Choroid plexus epithelial cell (primary cell): ENCODE data around the gene MRTFB.

ENCODE experiments used
- DNase-seq: peaks from one replicate; pipeline ENCODE4 v3.0.0-alpha.2; 2010; ENCODE audit warnings: low read depth
- H3K4me3 ChIP-seq: 2 replicates; pipeline ENCODE4 v1.5.1; 2011; ENCODE audit warnings: low read depth, mild to moderate bottlenecking, control low read depth, low read length, moderate library complexity
- TF ChIP-seq, protein P1 (sequence below): conservative IDR thresholded peaks from 2 replicates; pipeline ENCODE4 v1.5.1; 2011; ENCODE audit warnings: low read depth, mild to moderate bottlenecking, control low read depth, inconsistent platforms, low read length, moderate library complexity

Gene MRTFB

DNA sequence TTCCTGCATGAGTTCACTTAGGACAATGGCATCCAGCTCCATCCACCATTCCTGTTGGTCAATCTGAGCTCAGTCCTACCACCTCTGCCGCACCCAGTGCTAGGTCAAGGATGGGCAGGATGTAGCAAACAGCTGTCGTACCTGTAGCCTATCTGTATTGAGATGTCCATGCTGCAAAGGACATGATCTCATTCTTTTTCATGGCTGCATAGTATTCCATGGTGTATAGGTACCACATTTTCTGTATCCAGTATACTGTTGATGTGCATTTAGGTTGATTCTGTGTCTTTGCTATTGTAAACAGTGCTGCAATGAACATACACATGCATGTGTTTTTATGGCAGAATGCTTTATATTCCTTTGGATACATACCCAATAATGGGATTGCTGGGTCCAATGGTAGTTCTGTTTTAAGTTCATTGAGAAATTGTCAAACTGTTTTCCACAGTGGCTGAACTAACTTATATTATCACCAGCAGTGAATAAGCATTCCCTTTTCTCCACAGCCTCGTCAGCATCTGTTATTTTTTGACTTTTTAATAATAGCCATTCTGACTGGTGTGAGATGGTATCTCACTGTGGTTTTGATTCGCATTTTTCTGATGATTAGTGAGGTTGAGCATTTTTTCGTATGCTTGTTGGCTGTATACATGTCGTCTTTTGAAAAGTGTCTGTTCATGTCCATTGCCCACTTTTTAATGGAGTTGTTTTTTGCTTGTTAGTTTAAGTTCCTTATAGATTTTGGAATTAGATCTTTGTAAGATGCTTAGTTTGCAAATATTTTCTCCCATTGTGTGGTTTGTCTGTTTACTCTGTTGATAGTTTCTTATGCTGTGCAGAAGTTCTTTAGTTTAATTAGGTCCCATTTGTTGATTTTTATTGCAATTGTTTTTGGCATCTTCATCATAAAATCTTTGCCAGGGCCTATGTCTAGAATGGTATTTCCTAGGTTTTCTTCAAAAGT is 7.2 kb upstream of the MRTFB start:
- TF ChIP-seq, protein P1, sequence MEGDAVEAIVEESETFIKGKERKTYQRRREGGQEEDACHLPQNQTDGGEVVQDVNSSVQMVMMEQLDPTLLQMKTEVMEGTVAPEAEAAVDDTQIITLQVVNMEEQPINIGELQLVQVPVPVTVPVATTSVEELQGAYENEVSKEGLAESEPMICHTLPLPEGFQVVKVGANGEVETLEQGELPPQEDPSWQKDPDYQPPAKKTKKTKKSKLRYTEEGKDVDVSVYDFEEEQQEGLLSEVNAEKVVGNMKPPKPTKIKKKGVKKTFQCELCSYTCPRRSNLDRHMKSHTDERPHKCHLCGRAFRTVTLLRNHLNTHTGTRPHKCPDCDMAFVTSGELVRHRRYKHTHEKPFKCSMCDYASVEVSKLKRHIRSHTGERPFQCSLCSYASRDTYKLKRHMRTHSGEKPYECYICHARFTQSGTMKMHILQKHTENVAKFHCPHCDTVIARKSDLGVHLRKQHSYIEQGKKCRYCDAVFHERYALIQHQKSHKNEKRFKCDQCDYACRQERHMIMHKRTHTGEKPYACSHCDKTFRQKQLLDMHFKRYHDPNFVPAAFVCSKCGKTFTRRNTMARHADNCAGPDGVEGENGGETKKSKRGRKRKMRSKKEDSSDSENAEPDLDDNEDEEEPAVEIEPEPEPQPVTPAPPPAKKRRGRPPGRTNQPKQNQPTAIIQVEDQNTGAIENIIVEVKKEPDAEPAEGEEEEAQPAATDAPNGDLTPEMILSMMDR: no peak

DNA sequence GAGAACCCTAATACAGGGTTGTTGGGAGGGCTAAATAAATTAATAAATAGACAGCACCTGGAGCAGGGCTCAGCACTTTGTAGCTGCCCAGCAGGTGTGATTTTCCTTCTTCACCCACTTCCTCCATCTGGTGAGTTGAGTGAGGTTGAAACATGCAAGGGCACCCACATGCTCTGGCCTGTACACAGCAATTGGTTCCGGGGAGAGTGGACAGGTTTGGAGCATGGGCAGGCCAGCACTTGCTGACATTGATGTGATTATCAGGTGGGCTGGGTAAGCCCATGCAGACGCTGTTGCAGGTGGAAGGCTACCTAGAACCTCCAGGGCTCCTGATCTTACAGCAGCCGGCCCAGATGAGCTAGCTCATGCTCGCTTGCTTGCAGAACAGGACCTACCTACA is 1.3 kb upstream of the MRTFB start:
- DNase-seq: no peak
- TF ChIP-seq, protein P1: no peak
- no peak overlapping the region for H3K4me3 ChIP-seq

More for the DNA sequence above, 7.2 kb upstream of the MRTFB start:
- no peak for DNase-seq
- no peak overlapping the region for H3K4me3 ChIP-seq

DNA sequence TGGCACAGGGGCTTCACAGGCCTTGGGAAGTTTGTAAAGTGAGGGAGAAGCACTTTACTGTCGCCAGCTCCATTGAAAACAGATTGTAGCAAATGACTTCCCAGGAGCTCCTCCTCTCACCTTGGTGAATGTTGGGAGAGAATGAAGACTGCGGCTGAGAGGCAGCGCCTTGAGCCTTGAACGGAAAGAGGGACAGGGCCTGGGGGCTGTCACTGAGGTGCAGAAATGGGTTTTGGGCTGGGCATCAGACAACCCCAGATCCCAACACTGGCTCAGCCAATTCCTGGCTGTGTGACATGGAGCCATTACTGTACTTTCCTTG is 603 bp upstream of the MRTFB start:
- no peak for DNase-seq
- TF ChIP-seq, protein P1: no peak
- H3K4me3 ChIP-seq: peak overlapping the region; percentile 92

DNA sequence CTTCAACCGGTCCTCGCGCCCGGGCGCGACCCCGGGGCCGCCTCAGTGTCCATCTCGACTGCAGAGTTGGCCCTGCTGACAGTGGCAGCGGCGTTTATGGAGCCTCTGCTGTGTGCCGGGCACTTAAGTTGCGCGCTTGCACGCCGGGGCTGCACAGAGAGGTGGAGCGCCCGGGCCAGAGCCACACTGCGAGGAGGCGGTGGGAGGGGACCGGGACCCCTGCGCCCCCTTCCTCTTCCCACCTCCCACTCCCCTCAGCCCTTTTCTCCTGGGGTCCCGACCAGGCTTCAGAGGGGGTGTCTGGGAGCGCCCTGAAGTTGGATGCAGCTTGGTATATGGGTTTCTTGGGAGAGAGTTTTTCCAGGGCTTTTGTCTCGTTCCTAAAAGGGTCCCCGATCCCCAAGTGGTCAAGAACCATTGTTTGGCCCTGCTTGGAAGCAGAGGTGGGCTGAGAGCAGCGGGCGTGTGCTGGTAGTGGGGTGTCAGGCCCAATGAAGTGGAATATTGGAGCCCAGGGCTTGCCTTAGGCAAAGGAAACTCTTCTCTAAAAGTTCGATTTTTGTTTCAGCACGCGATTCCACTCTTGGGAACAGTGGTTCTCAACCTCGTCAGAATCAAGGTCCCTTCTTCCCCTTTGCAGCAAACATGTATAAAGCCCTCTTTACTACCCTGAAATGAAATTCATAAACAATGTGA is 605 bp downstream of the MRTFB start:
- no peak for DNase-seq
- TF ChIP-seq, protein P1: no peak
- peak overlapping the region; percentile 92 for H3K4me3 ChIP-seq

DNA sequence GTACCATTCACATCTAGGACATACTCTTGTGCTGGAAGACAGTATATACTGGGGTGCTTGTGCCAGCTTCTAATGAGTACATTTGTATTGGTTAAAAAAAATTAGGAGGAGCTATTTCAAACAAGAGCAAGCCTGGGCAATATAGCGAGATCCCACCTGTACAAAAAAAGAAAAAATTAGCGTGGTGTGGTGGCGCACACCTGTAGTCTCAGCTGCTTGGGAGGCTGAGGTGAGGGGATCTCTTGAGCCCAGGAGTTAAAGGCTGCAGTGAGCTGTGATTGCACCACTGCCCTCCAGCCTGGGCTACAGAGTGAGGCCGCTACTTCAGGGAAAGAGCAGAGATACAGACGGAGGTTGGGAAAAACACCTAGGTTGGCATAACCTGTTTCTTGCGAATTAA is 1.2 kb downstream of the MRTFB start:
- H3K4me3 ChIP-seq: peak overlapping the region; percentile 92
- DNase-seq: no peak
- TF ChIP-seq, protein P1: no peak

DNA sequence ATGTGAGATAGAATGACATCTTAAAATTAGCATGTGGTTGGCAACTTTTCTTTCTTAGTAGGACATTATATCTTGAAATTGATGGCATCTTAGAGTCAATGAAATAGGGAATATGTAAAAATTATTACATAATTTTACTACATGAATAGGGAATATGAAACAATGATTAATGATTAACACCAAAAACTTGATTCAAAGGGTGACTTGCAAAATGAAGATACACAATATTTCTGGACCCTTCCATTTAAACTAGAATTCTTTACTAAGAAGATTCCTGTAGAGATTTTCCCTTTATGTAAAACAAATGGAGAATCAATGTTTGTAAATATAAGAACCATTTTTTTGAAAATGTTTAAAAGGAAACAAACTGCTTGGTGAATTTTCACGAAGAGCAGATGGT is 3.4 kb downstream of the MRTFB start:
- TF ChIP-seq, protein P1: no peak
- H3K4me3 ChIP-seq: no peak overlapping the region

DNA sequence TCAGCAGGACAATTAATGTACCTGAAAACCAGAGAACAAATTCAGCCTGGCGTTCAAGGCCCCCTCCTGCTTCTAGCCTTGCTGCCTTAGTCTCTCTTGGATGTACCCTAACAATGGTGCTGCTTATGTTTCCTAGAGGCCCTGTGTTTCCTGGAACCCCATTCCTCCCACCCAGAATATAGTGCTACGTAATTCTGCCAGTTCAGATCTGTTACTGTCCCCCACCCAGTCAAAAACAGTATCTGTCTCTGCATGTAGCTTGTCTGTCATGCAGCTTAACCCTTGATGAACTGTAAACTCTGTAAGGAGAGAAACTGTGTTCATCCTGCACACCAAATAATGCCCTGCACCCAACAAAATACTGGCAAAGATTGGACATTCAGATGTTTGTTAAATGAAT is 6.8 kb downstream of the MRTFB start:
- TF ChIP-seq, protein P1: no peak
- no peak for DNase-seq
- no peak overlapping the region for H3K4me3 ChIP-seq

More for the DNA sequence above, 3.4 kb downstream of the MRTFB start:
- no peak for DNase-seq
